ENCODE measurements around the gene DUSP12. TPM values are rescaled to one million over a fixed set of nuclear protein-coding genes. Genes with fewer than 3 reads are reported as not detected.

The DUSP12 gene
- total and polyA plus RNA-seq, 9 of the 15 experiments (the other 6 are each of a cell fraction or from before 2014, with no cell fraction given) = 10.4 to 81.4 (median 43.6) TPM

DNA sequence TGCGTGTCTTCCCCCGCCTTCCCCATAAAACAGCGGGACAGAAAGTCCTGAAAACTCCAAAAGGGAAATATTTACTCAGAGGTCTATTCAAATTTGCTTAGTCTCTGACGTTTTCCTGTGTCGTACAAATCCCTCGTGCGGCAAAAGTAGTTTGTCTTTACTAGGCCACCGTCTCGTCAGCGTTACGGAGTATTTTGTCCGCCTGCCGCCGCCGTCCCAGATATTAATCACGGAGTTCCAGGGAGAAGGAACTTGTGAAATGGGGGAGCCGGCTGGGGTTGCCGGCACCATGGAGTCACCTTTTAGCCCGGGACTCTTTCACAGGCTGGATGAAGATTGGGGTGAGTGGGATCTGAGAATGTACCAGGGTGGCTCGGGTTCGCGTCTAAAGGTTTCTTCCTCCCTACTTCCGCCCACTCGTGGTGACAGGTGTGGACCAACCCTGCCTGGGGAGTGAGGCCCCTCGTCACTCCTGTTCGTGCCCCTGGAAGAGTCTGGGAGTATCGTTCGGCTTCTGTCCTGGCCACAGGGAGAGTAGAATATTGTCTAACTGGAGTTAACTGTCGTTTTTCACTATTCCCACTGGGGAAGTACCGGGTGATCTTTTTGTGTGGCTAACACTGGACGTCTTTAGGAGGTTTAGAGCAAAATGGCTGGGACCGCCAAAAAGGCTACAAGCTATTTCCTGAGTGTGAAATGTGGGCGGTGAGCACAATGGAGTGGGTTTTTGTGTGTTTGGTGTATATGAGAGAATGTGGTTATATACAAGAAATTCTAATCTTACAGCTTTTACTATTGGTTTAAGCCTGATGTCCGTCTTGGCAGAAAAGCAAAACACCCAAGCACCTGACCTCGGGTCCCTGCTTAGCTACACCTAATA lies 16.8 kb downstream of the DUSP12 start, which contains the start of gene ATF6 (continued):
- peak; percentile 97 for TF ChIP-seq SAFB (IDR thresholded peaks at IDR 0.05; ENCODE audit: borderline replicate concordance, low read depth, low read length)
- peak; percentile 86 for TF ChIP-seq SAP30 (IDR thresholded peaks at IDR 0.05; ENCODE audit: borderline replicate concordance, insufficient read depth, low read depth, low read length, poor library complexity, severe bottlenecking)
- no peak for TF ChIP-seq ZNF778 (CRISPR knock-in tag; IDR thresholded peaks at IDR 0.05)
- no peak for TF ChIP-seq IRF2 (CRISPR knock-in tag; IDR thresholded peaks at IDR 0.05)
- TF ChIP-seq POLR2G (IDR thresholded peaks at IDR 0.05; ENCODE audit: low read depth, low read length) = peak; percentile 78
- peak; percentile 81 for TF ChIP-seq RNF2 (IDR thresholded peaks at IDR 0.05)
- TF ChIP-seq, protein P1, sequence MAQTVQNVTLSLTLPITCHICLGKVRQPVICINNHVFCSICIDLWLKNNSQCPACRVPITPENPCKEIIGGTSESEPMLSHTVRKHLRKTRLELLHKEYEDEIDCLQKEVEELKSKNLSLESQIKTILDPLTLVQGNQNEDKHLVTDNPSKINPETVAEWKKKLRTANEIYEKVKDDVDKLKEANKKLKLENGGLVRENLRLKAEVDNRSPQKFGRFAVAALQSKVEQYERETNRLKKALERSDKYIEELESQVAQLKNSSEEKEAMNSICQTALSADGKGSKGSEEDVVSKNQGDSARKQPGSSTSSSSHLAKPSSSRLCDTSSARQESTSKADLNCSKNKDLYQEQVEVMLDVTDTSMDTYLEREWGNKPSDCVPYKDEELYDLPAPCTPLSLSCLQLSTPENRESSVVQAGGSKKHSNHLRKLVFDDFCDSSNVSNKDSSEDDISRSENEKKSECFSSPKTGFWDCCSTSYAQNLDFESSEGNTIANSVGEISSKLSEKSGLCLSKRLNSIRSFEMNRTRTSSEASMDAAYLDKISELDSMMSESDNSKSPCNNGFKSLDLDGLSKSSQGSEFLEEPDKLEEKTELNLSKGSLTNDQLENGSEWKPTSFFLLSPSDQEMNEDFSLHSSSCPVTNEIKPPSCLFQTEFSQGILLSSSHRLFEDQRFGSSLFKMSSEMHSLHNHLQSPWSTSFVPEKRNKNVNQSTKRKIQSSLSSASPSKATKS (CRISPR knock-in tag; IDR thresholded peaks at IDR 0.05) = no peak
- TF ChIP-seq NR3C1 (CRISPR knock-in tag; IDR thresholded peaks at IDR 0.05) = no peak
- no peak for TF ChIP-seq SMARCC2 (IDR thresholded peaks at IDR 0.05; ENCODE audit: low read depth)
- TF ChIP-seq, protein P2, sequence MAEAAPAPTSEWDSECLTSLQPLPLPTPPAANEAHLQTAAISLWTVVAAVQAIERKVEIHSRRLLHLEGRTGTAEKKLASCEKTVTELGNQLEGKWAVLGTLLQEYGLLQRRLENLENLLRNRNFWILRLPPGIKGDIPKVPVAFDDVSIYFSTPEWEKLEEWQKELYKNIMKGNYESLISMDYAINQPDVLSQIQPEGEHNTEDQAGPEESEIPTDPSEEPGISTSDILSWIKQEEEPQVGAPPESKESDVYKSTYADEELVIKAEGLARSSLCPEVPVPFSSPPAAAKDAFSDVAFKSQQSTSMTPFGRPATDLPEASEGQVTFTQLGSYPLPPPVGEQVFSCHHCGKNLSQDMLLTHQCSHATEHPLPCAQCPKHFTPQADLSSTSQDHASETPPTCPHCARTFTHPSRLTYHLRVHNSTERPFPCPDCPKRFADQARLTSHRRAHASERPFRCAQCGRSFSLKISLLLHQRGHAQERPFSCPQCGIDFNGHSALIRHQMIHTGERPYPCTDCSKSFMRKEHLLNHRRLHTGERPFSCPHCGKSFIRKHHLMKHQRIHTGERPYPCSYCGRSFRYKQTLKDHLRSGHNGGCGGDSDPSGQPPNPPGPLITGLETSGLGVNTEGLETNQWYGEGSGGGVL (CRISPR knock-in tag; IDR thresholded peaks at IDR 0.05) = no peak
- TF ChIP-seq SMARCA4 (IDR thresholded peaks at IDR 0.05) = peak; percentile 56; the same call in 1 of the 2 replicates
- no peak for TF ChIP-seq MIER1 (IDR thresholded peaks at IDR 0.05; ENCODE audit: low read depth)
- TF ChIP-seq NR2C1 (IDR thresholded peaks at IDR 0.05) = no peak
- no peak; the same call in 1 of the 2 replicates for TF ChIP-seq NR2C1 (tag; IDR thresholded peaks at IDR 0.05)
- TF ChIP-seq, protein P3, sequence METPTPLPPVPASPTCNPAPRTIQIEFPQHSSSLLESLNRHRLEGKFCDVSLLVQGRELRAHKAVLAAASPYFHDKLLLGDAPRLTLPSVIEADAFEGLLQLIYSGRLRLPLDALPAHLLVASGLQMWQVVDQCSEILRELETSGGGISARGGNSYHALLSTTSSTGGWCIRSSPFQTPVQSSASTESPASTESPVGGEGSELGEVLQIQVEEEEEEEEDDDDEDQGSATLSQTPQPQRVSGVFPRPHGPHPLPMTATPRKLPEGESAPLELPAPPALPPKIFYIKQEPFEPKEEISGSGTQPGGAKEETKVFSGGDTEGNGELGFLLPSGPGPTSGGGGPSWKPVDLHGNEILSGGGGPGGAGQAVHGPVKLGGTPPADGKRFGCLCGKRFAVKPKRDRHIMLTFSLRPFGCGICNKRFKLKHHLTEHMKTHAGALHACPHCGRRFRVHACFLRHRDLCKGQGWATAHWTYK (CRISPR knock-in tag; IDR thresholded peaks at IDR 0.05) = no peak
- 0 out of 2 replicates have a peak, but pooled peaks have one; percentile 8 for TF ChIP-seq ZNF212 (CRISPR knock-in tag; IDR thresholded peaks at IDR 0.05)
- TF ChIP-seq TEAD2 (tag; IDR thresholded peaks at IDR 0.05) = no peak
- peak; percentile 87; the same call in 1 of the 2 replicates for TF ChIP-seq ZNF165 (CRISPR knock-in tag; IDR thresholded peaks at IDR 0.05; ENCODE audit: borderline replicate concordance)
- peak in 1 of 2 experiments; percentile 97 for TF ChIP-seq NCOA2 (IDR thresholded peaks at IDR 0.05; ENCODE audit: partially characterized antibody in 2 of 2)
- TF ChIP-seq SMAD4 (CRISPR knock-in tag; conservative IDR thresholded peaks at IDR 0.05) = peak; percentile 61; the same call in 1 of the 2 replicates
- TF ChIP-seq ZNF134 (CRISPR knock-in tag; conservative IDR thresholded peaks at IDR 0.05) = no peak
